ENCODE measurements around the gene PAK5. TPM values are rescaled to one million over a fixed set of nuclear protein-coding genes. Genes with fewer than 3 reads are reported as not detected.

PAK5 gene
- total RNA-seq, 1 donor from 2014 or later: 0.25 TPM

- no peak for TF ChIP-seq POLR2A (IDR thresholded peaks at IDR 0.05)
- TF ChIP-seq POLR2AphosphoS5 (IDR thresholded peaks at IDR 0.05; ENCODE audit: insufficient read depth in 1 of 2, low read depth in 1 of 2): no peak
- TF ChIP-seq, protein P1, sequence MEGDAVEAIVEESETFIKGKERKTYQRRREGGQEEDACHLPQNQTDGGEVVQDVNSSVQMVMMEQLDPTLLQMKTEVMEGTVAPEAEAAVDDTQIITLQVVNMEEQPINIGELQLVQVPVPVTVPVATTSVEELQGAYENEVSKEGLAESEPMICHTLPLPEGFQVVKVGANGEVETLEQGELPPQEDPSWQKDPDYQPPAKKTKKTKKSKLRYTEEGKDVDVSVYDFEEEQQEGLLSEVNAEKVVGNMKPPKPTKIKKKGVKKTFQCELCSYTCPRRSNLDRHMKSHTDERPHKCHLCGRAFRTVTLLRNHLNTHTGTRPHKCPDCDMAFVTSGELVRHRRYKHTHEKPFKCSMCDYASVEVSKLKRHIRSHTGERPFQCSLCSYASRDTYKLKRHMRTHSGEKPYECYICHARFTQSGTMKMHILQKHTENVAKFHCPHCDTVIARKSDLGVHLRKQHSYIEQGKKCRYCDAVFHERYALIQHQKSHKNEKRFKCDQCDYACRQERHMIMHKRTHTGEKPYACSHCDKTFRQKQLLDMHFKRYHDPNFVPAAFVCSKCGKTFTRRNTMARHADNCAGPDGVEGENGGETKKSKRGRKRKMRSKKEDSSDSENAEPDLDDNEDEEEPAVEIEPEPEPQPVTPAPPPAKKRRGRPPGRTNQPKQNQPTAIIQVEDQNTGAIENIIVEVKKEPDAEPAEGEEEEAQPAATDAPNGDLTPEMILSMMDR (IDR thresholded peaks at IDR 0.05): no peak
- Histone ChIP-seq H3K27me3 (no peaks in the 10 kb centered on the region), H3K36me3 (no peaks in the 10 kb centered on the region), H3K9me3 (no peaks in the 10 kb centered on the region), H3K4me3 (no peak overlapping the region), H3K27ac (no peak overlapping the region), H3K4me1 (no peaks in the 10 kb centered on the region)
- no peak for DNase-seq (ENCODE audit: extremely low spot score in 2 of 2)
- intact Hi-C loops (cut with DNase I): no loop called here
Measured at GRCh38 chr20:9597547-9597946, 241.3 kb downstream of the PAK5 start.

DNA sequence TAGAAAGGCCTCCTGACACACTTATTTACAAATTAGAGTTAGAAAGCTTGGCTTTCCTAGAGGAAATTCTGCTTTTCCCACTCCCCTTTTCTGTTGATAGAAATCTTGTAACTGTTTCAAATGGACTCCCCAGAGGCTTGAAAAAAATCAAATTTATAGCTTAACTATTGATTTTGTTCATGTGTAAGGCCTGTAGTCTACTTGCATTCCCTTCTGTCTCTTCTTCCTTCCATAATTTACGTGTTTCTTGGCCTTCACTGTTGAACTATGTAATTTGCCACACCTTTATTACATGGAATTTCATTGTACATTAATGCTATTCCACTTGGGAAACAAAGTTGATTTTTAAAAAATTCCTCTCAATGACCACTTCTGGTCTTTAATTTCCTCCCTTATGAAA, 243.1 kb downstream of the PAK5 start:
- TF ChIP-seq POLR2AphosphoS5 (IDR thresholded peaks at IDR 0.05; ENCODE audit: insufficient read depth in 1 of 2, low read depth in 1 of 2): no peak
- TF ChIP-seq POLR2A (IDR thresholded peaks at IDR 0.05): no peak
- TF ChIP-seq, protein P1 (IDR thresholded peaks at IDR 0.05): no peak
- intact Hi-C loops (cut with DNase I): no loop called here
- Histone ChIP-seq H3K9me3 (no peaks in the 10 kb centered on the region), H3K27me3 (no peaks in the 10 kb centered on the region), H3K27ac (no peak overlapping the region), H3K4me3 (no peak overlapping the region), H3K4me1 (no peaks in the 10 kb centered on the region), H3K36me3 (no peaks in the 10 kb centered on the region)
- no peak for DNase-seq (ENCODE audit: extremely low spot score in 2 of 2)

- no peak for DNase-seq (ENCODE audit: extremely low spot score in 2 of 2)
- Histone ChIP-seq H3K4me1 (no peaks in the 10 kb centered on the region), H3K27me3 (no peaks in the 10 kb centered on the region), H3K4me3 (no peak overlapping the region), H3K9me3 (no peaks in the 10 kb centered on the region), H3K27ac (no peak overlapping the region), H3K36me3 (no peaks in the 10 kb centered on the region)
- intact Hi-C loops (cut with DNase I): no loop called here
- no peak for TF ChIP-seq POLR2A (IDR thresholded peaks at IDR 0.05)
- no peak for TF ChIP-seq POLR2AphosphoS5 (IDR thresholded peaks at IDR 0.05; ENCODE audit: insufficient read depth in 1 of 2, low read depth in 1 of 2)
- TF ChIP-seq, protein P1 (IDR thresholded peaks at IDR 0.05): no peak
Measured at GRCh38 chr20:9594284-9594875, 244.5 kb downstream of the PAK5 start.

DNA sequence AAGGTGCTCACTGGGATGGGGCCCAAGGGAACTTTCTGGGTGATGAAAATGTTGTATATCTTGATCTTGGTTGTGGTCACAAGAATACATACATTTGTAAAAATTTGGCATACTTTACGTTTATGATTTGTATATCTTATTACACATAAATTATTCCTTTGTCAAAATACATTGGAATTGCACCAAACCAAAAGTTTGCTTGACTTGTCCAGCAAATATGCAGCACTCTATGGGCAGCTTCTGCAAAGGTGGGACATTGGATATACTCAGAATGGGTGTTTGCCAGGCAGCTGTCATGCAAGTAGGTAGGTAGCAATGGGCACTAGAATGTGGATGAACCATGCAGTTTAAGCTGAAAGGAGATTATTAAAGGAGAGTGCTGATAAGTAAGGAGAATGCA, 246.5 kb downstream of the PAK5 start:
- no peaks in the 10 kb centered on the region for H3K36me3 ChIP-seq
- intact Hi-C loops (cut with DNase I): no loop called here

GRCh38 chr20:9591080-9591479, 247.8 kb downstream of the PAK5 start:
- H3K27ac ChIP-seq: no peak overlapping the region
- intact Hi-C loops (cut with DNase I): no loop called here

More for the DNA sequence above, 246.5 kb downstream of the PAK5 start:
- Histone ChIP-seq H3K4me1 (no peaks in the 10 kb centered on the region), H3K4me3 (no peak overlapping the region), H3K27ac (no peak overlapping the region), H3K27me3 (no peaks in the 10 kb centered on the region), H3K9me3 (no peaks in the 10 kb centered on the region)
- DNase-seq (ENCODE audit: extremely low spot score in 2 of 2): no peak
- TF ChIP-seq POLR2A (IDR thresholded peaks at IDR 0.05): no peak
- no peak for TF ChIP-seq POLR2AphosphoS5 (IDR thresholded peaks at IDR 0.05; ENCODE audit: insufficient read depth in 1 of 2, low read depth in 1 of 2)
- TF ChIP-seq, protein P1 (IDR thresholded peaks at IDR 0.05): no peak

More at GRCh38 chr20:9591080-9591479, 247.8 kb downstream of the PAK5 start:
- H3K9me3 ChIP-seq: no peaks in the 10 kb centered on the region
- TF ChIP-seq POLR2AphosphoS5 (IDR thresholded peaks at IDR 0.05; ENCODE audit: insufficient read depth in 1 of 2, low read depth in 1 of 2): no peak
- TF ChIP-seq POLR2A (IDR thresholded peaks at IDR 0.05): no peak
- TF ChIP-seq, protein P1 (IDR thresholded peaks at IDR 0.05): no peak
- no peak overlapping the region for H3K4me3 ChIP-seq
- no peak for DNase-seq (ENCODE audit: extremely low spot score in 2 of 2)
- H3K36me3 ChIP-seq: no peaks in the 10 kb centered on the region
- H3K27me3 ChIP-seq: no peaks in the 10 kb centered on the region
- H3K4me1 ChIP-seq: no peaks in the 10 kb centered on the region
